B cell (primary cell): ENCODE results near the gene MAU2. TPM values are rescaled to one million over a fixed set of nuclear protein-coding genes. Genes with fewer than 3 reads are reported as not detected.

Experiments
- ATAC-seq: fragments of 200-7000 bp; cut with Tn5 transposase; one replicate; pipeline ENCODE4 v1.10.0; 2021; ENCODE audit warnings: low read depth, mild to moderate bottlenecking, moderate number of reproducible peaks, moderate library complexity
- CTCF ChIA-PET: fragments of 350-600 bp; sonication (Branson Sonifier 250); formaldehyde crosslinking; loops from one replicate; lab custom pipeline; 2021; ENCODE audit warnings: antibody characterized with exemption, inconsistent platforms; lab: Charles Lee
- POLR2A ChIA-PET: fragments of 350-600 bp; sonication (Branson Sonifier 250); formaldehyde crosslinking; loops from one replicate; lab custom pipeline; 2021; ENCODE audit warnings: antibody characterized with exemption; lab: Charles Lee
- DNase-seq: peaks from one replicate; pipeline ENCODE4 v3.0.0; 2013
- H2AFZ ChIP-seq: 2 replicates; pipeline ENCODE4 v1.6.1; 2012; ENCODE audit warnings: mild to moderate bottlenecking, low read depth, low read length; ENCODE audit not compliant: insufficient read depth, poor library complexity, severe bottlenecking
- H3K27ac ChIP-seq, 2 donors: 1 replicate in 1 of 2; 2 replicates in 1 of 2; pipeline ENCODE4 v1.5.1; 2012 to 2013; ENCODE audit warnings: low read length in 2 of 2, mild to moderate bottlenecking in 2 of 2, moderate library complexity in 1 of 2
- H3K27me3 ChIP-seq, 4 experiments: fragments of 200-600 bp in 1 of 4; sonication (generic) in 1 of 4; replicated peaks in 1 of 4; 1 replicate in 2 of 4; 2 replicates in 2 of 4; pipeline versions ENCODE4 v1.6.1 to v1.7.0; 2013 to 2016; ENCODE audit warnings: low read length in 3 of 4, mild to moderate bottlenecking in 2 of 4, mixed read lengths in 1 of 4, moderate library complexity in 1 of 4; ENCODE audit not compliant: insufficient read depth in 4 of 4, control insufficient read depth in 3 of 4; ENCODE audit errors: control extremely low read depth in 1 of 4
- H3K36me3 ChIP-seq, 2 experiments: replicated peaks in 1 of 2; 1 replicate in 1 of 2; 2 replicates in 1 of 2; pipeline versions ENCODE4 v1.6.1 to v1.7.1; 2013; ENCODE audit warnings: low read length in 1 of 2; ENCODE audit not compliant: insufficient read depth in 2 of 2, control insufficient read depth in 1 of 2; ENCODE audit errors: control extremely low read depth in 1 of 2, extremely low read depth in 1 of 2
- H3K4me1 ChIP-seq, 2 donors: fragments of 200-600 bp in 1 of 2; sonication (generic) in 1 of 2; 1 replicate in 1 of 2; 2 replicates in 1 of 2; pipeline versions ENCODE4 v1.5.1 to v1.6.1; 2013 to 2017; ENCODE audit warnings: low read length in 2 of 2; ENCODE audit not compliant: control insufficient read depth in 2 of 2, insufficient read depth in 2 of 2
- H3K4me2 ChIP-seq: replicated peaks from 2 replicates; pipeline ENCODE3; 2012; ENCODE audit warnings: mild to moderate bottlenecking, low read depth, low read length; ENCODE audit not compliant: poor library complexity, severe bottlenecking
- H3K4me3 ChIP-seq, 5 experiments: fragments of 200-600 bp in 1 of 5; sonication (generic) in 1 of 5; 1 replicate in 3 of 5; 2 replicates in 2 of 5; pipeline versions ENCODE4 v1.5.1 to v1.7.0; 2011 to 2016; ENCODE audit warnings: low read length in 4 of 5, mild to moderate bottlenecking in 4 of 5, low read depth in 2 of 5, control low read depth in 1 of 5, moderate library complexity in 1 of 5; ENCODE audit not compliant: insufficient read depth in 1 of 5; ENCODE audit errors: control extremely low read depth in 1 of 5, extremely low read depth in 1 of 5
- H3K79me2 ChIP-seq: fragments of 200-600 bp; sonication (generic); one replicate; pipeline ENCODE4 v1.6.0; 2016; ENCODE audit warnings: low read length; ENCODE audit not compliant: control insufficient read depth, insufficient read depth
- H3K9ac ChIP-seq: fragments of 200-600 bp; sonication (generic); 2 replicates; pipeline ENCODE4 v1.6.1; 2017; ENCODE audit warnings: mild to moderate bottlenecking, low read length, moderate library complexity
- H3K9me3 ChIP-seq, 3 donors: one replicate each; pipeline versions ENCODE4 v1.6.1 to v1.7.1; 2013; ENCODE audit warnings: low read length in 2 of 3; ENCODE audit not compliant: control insufficient read depth in 2 of 3, insufficient read depth in 1 of 3; ENCODE audit errors: control extremely low read depth in 1 of 3
- H4K20me1 ChIP-seq: 2 replicates; pipeline ENCODE4 v1.6.0; 2012; ENCODE audit warnings: mild to moderate bottlenecking, low read length; ENCODE audit not compliant: insufficient read depth, control insufficient read depth, poor library complexity, severe bottlenecking
- H3K27ac Mint-ChIP-seq: one replicate; pipeline ENCODE4 v1.8.0; 2021; ENCODE audit warnings: mixed read lengths
- H3K27me3 Mint-ChIP-seq: one replicate; pipeline ENCODE4 v1.8.0; 2021; ENCODE audit warnings: mixed read lengths
- H3K4me1 Mint-ChIP-seq: one replicate; pipeline ENCODE4 v1.8.0; 2021; ENCODE audit warnings: mixed read lengths
- H3K4me3 Mint-ChIP-seq: one replicate; pipeline ENCODE4 v1.8.0; 2021; ENCODE audit warnings: mixed read lengths
- H3K9me3 Mint-ChIP-seq: one replicate; pipeline ENCODE4 v1.8.0; 2022; ENCODE audit warnings: mixed read lengths; ENCODE audit not compliant: insufficient read depth
- CTCF ChIP-seq: fragments of 200-600 bp; IDR thresholded peaks from one replicate; pipeline ENCODE4 v1.8.0; 2022; ENCODE audit warnings: antibody characterized with exemption, mild to moderate bottlenecking
- EZH2 ChIP-seq: IDR thresholded peaks from 2 replicates; pipeline ENCODE4 v1.6.1; 2012; ENCODE audit warnings: borderline replicate concordance, low read depth, mild to moderate bottlenecking, moderate library complexity, low read length; ENCODE audit not compliant: insufficient read depth, poor library complexity, severe bottlenecking
- WGBS: methylation state at CpG from one replicate; pipeline ENCODE4 v1.1.5; 2013; ENCODE audit warnings: missing lambda C conversion rate; ENCODE audit not compliant: insufficient coverage; 5-methylcytosine and 5-hydroxymethylcytosine counted together
- intact Hi-C: fragments of 100-400 bp; cut with micrococcal nuclease; formaldehyde crosslinking; loops from one replicate; pipeline ENCODE4 v1.10.0; 2022
- polyA plus RNA-seq: library from polyadenylated mRNA; depleted of rRNA; stranded (reverse); fragments of >200 nt; gene quantifications from 2 replicates; pipeline ENCODE4 v1.2.3, GENCODE V29; 2012
- total RNA-seq, 2 donors: library from RNA; stranded (reverse); fragments of 120-200 nt in 1 of 2; gene quantifications; 1 replicate in 1 of 2; 2 replicates in 1 of 2; pipeline versions ENCODE4 v1.2.3 to v1.2.4, GENCODE V29; 2013 to 2022

Gene MAU2
- total and polyA plus RNA-seq, 2 donors (not counting 1 experiment from before 2014, with no cell fraction given) = 87.7 to 199 TPM

- Mint-ChIP-seq H3K4me1 (peaks cover 3% of the 10 kb centered on the region), H3K4me3 (no peak overlapping the region), H3K27ac (no peak overlapping the region), H3K9me3 (no peaks in the 10 kb centered on the region), H3K27me3 (no peaks in the 10 kb centered on the region)
- Histone ChIP-seq H3K27me3 (no peaks in the 10 kb centered on the region), H2AFZ (no peak overlapping the region), H3K79me2 (peaks cover 75% of the 10 kb centered on the region), H4K20me1 (peaks cover 52% of the 10 kb centered on the region), H3K9me3 (no peaks in the 10 kb centered on the region), H3K4me1 (no peaks in the 10 kb centered on the region), H3K36me3 (peaks cover 0 to 52% of the 10 kb centered on the region in 2 experiments), H3K27ac (no peak overlapping the region), H3K4me3 (no peak overlapping the region), H3K4me2 (no peak overlapping the region), H3K9ac (no peak overlapping the region)
- ATAC-seq (no peak), DNase-seq (no peak)
- POLR2A ChIA-PET = no interaction called here
- CTCF ChIA-PET = no interaction called here
- intact Hi-C loops = no loop called here
- TF ChIP-seq CTCF = no peak
- no peak for TF ChIP-seq EZH2
- 57% methylated on average over 1 of the region's 3 CpGs for WGBS
Measured at GRCh38 chr19:19336597-19336996, 16.0 kb downstream of the MAU2 start.

- Histone ChIP-seq H3K27me3 (no peaks in the 10 kb centered on the region), H3K9ac (no peak overlapping the region), H3K9me3 (no peaks in the 10 kb centered on the region), H3K4me2 (no peak overlapping the region), H2AFZ (no peak overlapping the region), H3K79me2 (peaks cover 71% of the 10 kb centered on the region), H3K4me3 (no peak overlapping the region), H3K27ac (no peak overlapping the region), H4K20me1 (peaks cover 48% of the 10 kb centered on the region), H3K36me3 (peaks cover 0 to 54% of the 10 kb centered on the region in 2 experiments), H3K4me1 (no peaks in the 10 kb centered on the region)
- ATAC-seq (no peak), DNase-seq (no peak)
- POLR2A ChIA-PET = no interaction called here
- WGBS = 98% methylated on average over 12 of the region's 17 CpGs
- TF ChIP-seq CTCF (no peak), EZH2 (no peak)
- Mint-ChIP-seq H3K9me3 (no peaks in the 10 kb centered on the region), H3K4me1 (peaks cover 3% of the 10 kb centered on the region), H3K4me3 (no peak overlapping the region), H3K27me3 (no peaks in the 10 kb centered on the region), H3K27ac (no peak overlapping the region)
- intact Hi-C loops = no loop called here
- CTCF ChIA-PET = no interaction called here
Measured at GRCh38 chr19:19337120-19337519, 16.5 kb downstream of the MAU2 start.
